Muscle layer of duodenum (tissue), 2 donors: ENCODE data around the gene CCDC90B.

Experiments
- H3K27ac ChIP-seq: one replicate; pipeline ENCODE4 v1.7.0; 2013; ENCODE audit warnings: mild to moderate bottlenecking, low read length
- H3K27me3 ChIP-seq: one replicate; pipeline ENCODE4 v1.7.0; 2013; ENCODE audit warnings: low read depth, mild to moderate bottlenecking, control low read depth, low read length
- H3K36me3 ChIP-seq, 2 donors: one replicate each; pipeline ENCODE4 v1.7.0; 2013; ENCODE audit warnings: low read length in 2 of 2, control low read depth in 1 of 2, mild to moderate bottlenecking in 1 of 2; ENCODE audit not compliant: insufficient read depth in 2 of 2, control insufficient read depth in 1 of 2
- H3K4me1 ChIP-seq, 2 donors: one replicate each; pipeline ENCODE4 v1.7.0; 2013; ENCODE audit warnings: low read length in 2 of 2, mild to moderate bottlenecking in 2 of 2, control low read depth in 1 of 2, moderate library complexity in 1 of 2; ENCODE audit not compliant: insufficient read depth in 2 of 2, control insufficient read depth in 1 of 2
- H3K4me3 ChIP-seq, 2 donors: one replicate each; pipeline ENCODE4 v1.7.0; 2013; ENCODE audit warnings: low read length in 2 of 2, low read depth in 1 of 2, mild to moderate bottlenecking in 1 of 2
- H3K9me3 ChIP-seq, 2 donors: one replicate each; pipeline ENCODE4 v1.7.0; 2013; ENCODE audit warnings: low read length in 2 of 2, control low read depth in 1 of 2, mild to moderate bottlenecking in 1 of 2; ENCODE audit not compliant: control insufficient read depth in 1 of 2
- donor health status: healthy.

The CCDC90B gene

DNA sequence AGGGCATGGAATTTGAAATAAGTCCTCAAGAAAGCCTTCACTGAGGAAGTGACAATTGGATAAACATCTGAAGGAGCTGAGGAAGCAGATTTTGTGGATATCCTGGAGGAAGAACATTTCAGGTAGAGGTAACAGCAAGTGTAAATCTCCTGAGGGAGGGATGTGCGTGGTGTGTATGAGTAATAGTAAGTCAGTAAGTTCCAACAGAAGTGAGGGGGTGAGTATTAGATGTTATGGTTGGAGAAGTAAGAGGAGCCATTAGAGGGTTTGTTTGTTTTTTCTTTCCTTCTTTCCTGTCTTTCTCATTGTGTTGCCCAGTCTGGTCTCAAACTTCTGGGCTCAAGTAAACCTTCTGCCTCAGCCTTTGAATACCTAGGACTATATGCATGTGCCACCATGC is 63.7 kb downstream of the CCDC90B start:
- Histone ChIP-seq H3K36me3 (no peaks in the 10 kb centered on the region), H3K4me1 (no peaks in the 10 kb centered on the region), H3K9me3 (no peaks in the 10 kb centered on the region), H3K27ac (no peak overlapping the region), H3K4me3 (no peak overlapping the region), H3K27me3 (no peaks in the 10 kb centered on the region)

DNA sequence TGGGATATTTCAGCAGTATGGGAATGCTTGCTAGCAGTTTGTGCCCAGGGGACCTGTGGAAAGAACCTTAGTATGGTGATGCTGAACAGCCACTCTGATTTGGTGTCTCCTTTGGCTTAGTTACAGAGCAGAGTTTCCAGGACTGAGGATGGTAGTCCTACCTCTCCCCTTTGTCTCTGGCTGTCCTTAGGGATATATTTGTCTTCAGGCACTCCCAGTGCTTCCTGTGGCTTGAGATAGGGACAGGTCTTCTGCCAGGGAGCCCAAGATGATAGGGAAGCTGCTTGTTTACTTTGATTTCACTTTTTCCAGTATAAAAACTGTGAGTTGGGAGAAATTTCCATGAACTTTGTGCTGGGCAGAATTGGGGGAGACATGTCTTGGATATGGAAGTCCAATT is 64.5 kb downstream of the CCDC90B start:
- H3K4me1 ChIP-seq = no peaks in the 10 kb centered on the region
- H3K4me3 ChIP-seq = no peak overlapping the region
- H3K27ac ChIP-seq = no peak overlapping the region
- H3K36me3 ChIP-seq = no peaks in the 10 kb centered on the region
- no peaks in the 10 kb centered on the region for H3K27me3 ChIP-seq
- no peaks in the 10 kb centered on the region for H3K9me3 ChIP-seq

DNA sequence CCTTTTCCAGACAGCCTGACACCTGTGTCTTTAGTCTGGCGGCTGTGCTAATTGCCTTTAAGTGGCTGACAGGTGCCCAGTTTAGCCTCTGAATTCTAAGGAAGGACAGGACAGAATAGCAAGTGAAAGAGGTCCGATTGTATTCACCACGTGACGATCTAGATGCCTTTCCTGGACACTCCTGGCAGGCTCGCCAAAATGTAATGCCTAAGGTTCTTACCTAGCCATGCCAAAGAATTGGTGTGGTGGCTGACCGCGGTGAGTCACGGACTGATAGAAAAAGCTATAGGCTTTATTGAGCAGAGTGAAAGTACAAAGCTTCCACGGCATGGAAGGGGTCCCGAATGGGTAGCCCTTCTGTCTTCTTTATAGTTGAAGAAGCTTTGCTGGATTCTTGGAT is 65.9 kb downstream of the CCDC90B start:
- Histone ChIP-seq H3K27me3 (no peaks in the 10 kb centered on the region), H3K4me3 (no peak overlapping the region), H3K4me1 (no peaks in the 10 kb centered on the region), H3K36me3 (no peaks in the 10 kb centered on the region), H3K27ac (no peak overlapping the region), H3K9me3 (no peaks in the 10 kb centered on the region)

DNA sequence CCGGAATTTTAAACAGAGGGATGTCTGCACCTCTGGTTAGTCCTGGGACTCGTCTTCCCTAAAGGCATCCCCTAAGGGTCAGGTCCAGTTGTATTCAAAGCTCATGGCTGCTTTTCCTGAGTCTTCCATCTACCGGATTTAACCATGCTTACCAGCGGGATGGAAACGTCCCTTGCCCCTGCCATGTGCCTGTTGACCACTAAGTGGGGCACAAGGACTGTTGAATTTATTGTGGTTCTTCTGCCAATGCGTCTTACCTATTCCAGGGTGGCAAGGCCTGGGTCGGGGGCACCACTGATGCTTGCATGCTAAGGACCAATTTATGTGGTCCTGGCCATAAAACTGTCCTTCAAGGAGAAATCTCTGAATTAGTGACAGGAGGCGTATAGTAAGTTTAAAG is 67.1 kb downstream of the CCDC90B start:
- Histone ChIP-seq H3K27ac (no peak overlapping the region), H3K36me3 (no peaks in the 10 kb centered on the region), H3K4me1 (no peaks in the 10 kb centered on the region), H3K4me3 (no peak overlapping the region), H3K9me3 (no peaks in the 10 kb centered on the region), H3K27me3 (no peaks in the 10 kb centered on the region)
